Suprapubic skin (tissue), 4 donors: ENCODE measurements around the gene LPIN1. TPM values are rescaled to one million over a fixed set of nuclear protein-coding genes. Genes with fewer than 3 reads are reported as not detected.

Source experiments
- DNase-seq, 2 donors: peaks; one replicate each; pipeline ENCODE4 v3.0.0-alpha.2; 2019; ENCODE audit warnings: low spot score in 2 of 2
- H3K27ac ChIP-seq: fragments of 200-600 bp; sonication (generic); one replicate; pipeline ENCODE4 v1.5.1; 2019
- H3K27me3 ChIP-seq: fragments of 200-600 bp; sonication (generic); one replicate; pipeline ENCODE4 v1.5.1; 2019
- H3K36me3 ChIP-seq: fragments of 200-600 bp; sonication (generic); one replicate; pipeline ENCODE4 v1.5.1; 2019
- H3K4me1 ChIP-seq: fragments of 200-600 bp; sonication (generic); one replicate; pipeline ENCODE4 v1.5.1; 2019
- H3K4me3 ChIP-seq: fragments of 200-600 bp; sonication (generic); one replicate; pipeline ENCODE4 v1.5.1; 2019; ENCODE audit warnings: mild to moderate bottlenecking
- H3K9me3 ChIP-seq: fragments of 200-600 bp; sonication (generic); one replicate; pipeline ENCODE4 v1.5.1; 2019
- CTCF ChIP-seq, 2 donors: fragments of 200-600 bp in 1 of 2; fragments of 450-650 bp in 1 of 2; sonication (generic) in 1 of 2; IDR thresholded peaks; one replicate each; pipeline ENCODE4 v1.5.1; 2016 to 2019; ENCODE audit warnings: antibody characterized with exemption in 2 of 2, mild to moderate bottlenecking in 1 of 2, moderate library complexity in 1 of 2
- EP300 ChIP-seq: sonication (generic); formaldehyde crosslinking; IDR thresholded peaks from one replicate; pipeline ENCODE4 v1.6.1; 2017; ENCODE audit warnings: antibody characterized with exemption
- POLR2A ChIP-seq, 2 donors: fragments of 450-650 bp; IDR thresholded peaks; one replicate each; pipeline ENCODE4 v1.6.1; 2017; ENCODE audit warnings: antibody characterized with exemption in 2 of 2, mild to moderate bottlenecking in 2 of 2, moderate library complexity in 2 of 2
- POLR2AphosphoS5 ChIP-seq, 3 donors: sonication (generic); formaldehyde crosslinking; IDR thresholded peaks; one replicate each; pipeline ENCODE4 v1.6.1; 2017; ENCODE audit warnings: antibody characterized with exemption in 3 of 3
- WGBS: methylation state at CpG from one replicate; pipeline ENCODE4 v1.1.5; 2018; 5-methylcytosine and 5-hydroxymethylcytosine counted together
- total RNA-seq, 4 donors: library from RNA; depleted of rRNA; stranded (reverse); fragments of >200 nt; gene quantifications; one replicate each; pipeline ENCODE4 v1.1.0, GENCODE V29; 2016

LPIN1 gene
- total RNA-seq, 4 donors from 2014 or later, result 25.9 to 71.9 (median 52.5) TPM

- TF ChIP-seq EP300 (no peak), POLR2A (IDR thresholded peaks at IDR 0.05) (no peak), POLR2AphosphoS5 (IDR thresholded peaks at IDR 0.05) (no peak), CTCF (IDR thresholded peaks at IDR 0.05) (no peak)
- no peak for DNase-seq
- Histone ChIP-seq H3K27me3 (no peaks in the 10 kb centered on the region), H3K36me3 (peaks cover 87% of the 10 kb centered on the region), H3K4me1 (no peaks in the 10 kb centered on the region), H3K9me3 (no peaks in the 10 kb centered on the region), H3K27ac (no peak overlapping the region), H3K4me3 (no peak overlapping the region)
- 93% methylated on average over 13 of the region's 13 CpGs for WGBS
These were observed 42.8 kb downstream of the LPIN1 start for GRCh38 chr2:11789243-11789642.

- Histone ChIP-seq H3K4me1 (peaks cover under 1% of the 10 kb centered on the region), H3K27me3 (no peaks in the 10 kb centered on the region), H3K36me3 (peaks cover 96% of the 10 kb centered on the region), H3K27ac (no peak overlapping the region), H3K9me3 (no peaks in the 10 kb centered on the region), H3K4me3 (no peak overlapping the region)
- WGBS, result 91% methylated on average over 6 of the region's 7 CpGs
- TF ChIP-seq POLR2AphosphoS5 (IDR thresholded peaks at IDR 0.05) (no peak), EP300 (no peak)
- no peak for DNase-seq
These were observed 43.8 kb downstream of the LPIN1 start for GRCh38 chr2:11790228-11790627.

- H3K36me3 ChIP-seq, result peaks cover 94% of the 10 kb centered on the region
- no peak for DNase-seq
These were observed 49.2 kb downstream of the LPIN1 start for GRCh38 chr2:11795590-11795989.

GRCh38 chr2:11796190-11797171 lies 50.0 kb downstream of the LPIN1 start:
- peaks cover 88% of the 10 kb centered on the region for H3K36me3 ChIP-seq
- WGBS, result 88% methylated on average over 18 of the region's 18 CpGs
- DNase-seq, result no peak

More at GRCh38 chr2:11795590-11795989, 49.2 kb downstream of the LPIN1 start:
- 74% methylated on average over 2 of the region's 2 CpGs for WGBS
- H3K27me3 ChIP-seq, result no peaks in the 10 kb centered on the region
- no peaks in the 10 kb centered on the region for H3K9me3 ChIP-seq
- H3K4me3 ChIP-seq, result no peak overlapping the region
- TF ChIP-seq CTCF (IDR thresholded peaks at IDR 0.05) (no peak), POLR2AphosphoS5 (IDR thresholded peaks at IDR 0.05) (no peak), POLR2A (IDR thresholded peaks at IDR 0.05) (no peak)
- H3K4me1 ChIP-seq, result peaks cover 7% of the 10 kb centered on the region
- no peak overlapping the region for H3K27ac ChIP-seq

GRCh38 chr2:11797846-11798245 lies 51.4 kb downstream of the LPIN1 start:
- WGBS, result 93% methylated on average over 6 of the region's 6 CpGs
- Histone ChIP-seq H3K4me1 (peaks cover 7% of the 10 kb centered on the region), H3K27ac (no peak overlapping the region), H3K27me3 (no peaks in the 10 kb centered on the region), H3K9me3 (no peaks in the 10 kb centered on the region), H3K36me3 (peaks cover 78% of the 10 kb centered on the region), H3K4me3 (no peak overlapping the region)
- TF ChIP-seq EP300 (no peak), POLR2A (IDR thresholded peaks at IDR 0.05) (no peak), CTCF (IDR thresholded peaks at IDR 0.05) (no peak), POLR2AphosphoS5 (IDR thresholded peaks at IDR 0.05) (no peak)
- no peak for DNase-seq

More at GRCh38 chr2:11796190-11797171, 50.0 kb downstream of the LPIN1 start:
- TF ChIP-seq EP300, result no peak
- no peak for TF ChIP-seq POLR2AphosphoS5 (IDR thresholded peaks at IDR 0.05)
- TF ChIP-seq CTCF (IDR thresholded peaks at IDR 0.05), result no peak
- no peak for TF ChIP-seq POLR2A (IDR thresholded peaks at IDR 0.05)
- Histone ChIP-seq H3K9me3 (no peaks in the 10 kb centered on the region), H3K27ac (no peak overlapping the region), H3K4me1 (peaks cover 7% of the 10 kb centered on the region), H3K4me3 (no peak overlapping the region), H3K27me3 (no peaks in the 10 kb centered on the region)
